ENCODE results near the gene RSPH9. TPM values are rescaled to one million over a fixed set of nuclear protein-coding genes. Genes with fewer than 3 reads are reported as not detected.

Gene RSPH9
- total and polyA plus RNA-seq, 4 donors, result under 0.01 to 0.19 (median 0.12) TPM

DNA sequence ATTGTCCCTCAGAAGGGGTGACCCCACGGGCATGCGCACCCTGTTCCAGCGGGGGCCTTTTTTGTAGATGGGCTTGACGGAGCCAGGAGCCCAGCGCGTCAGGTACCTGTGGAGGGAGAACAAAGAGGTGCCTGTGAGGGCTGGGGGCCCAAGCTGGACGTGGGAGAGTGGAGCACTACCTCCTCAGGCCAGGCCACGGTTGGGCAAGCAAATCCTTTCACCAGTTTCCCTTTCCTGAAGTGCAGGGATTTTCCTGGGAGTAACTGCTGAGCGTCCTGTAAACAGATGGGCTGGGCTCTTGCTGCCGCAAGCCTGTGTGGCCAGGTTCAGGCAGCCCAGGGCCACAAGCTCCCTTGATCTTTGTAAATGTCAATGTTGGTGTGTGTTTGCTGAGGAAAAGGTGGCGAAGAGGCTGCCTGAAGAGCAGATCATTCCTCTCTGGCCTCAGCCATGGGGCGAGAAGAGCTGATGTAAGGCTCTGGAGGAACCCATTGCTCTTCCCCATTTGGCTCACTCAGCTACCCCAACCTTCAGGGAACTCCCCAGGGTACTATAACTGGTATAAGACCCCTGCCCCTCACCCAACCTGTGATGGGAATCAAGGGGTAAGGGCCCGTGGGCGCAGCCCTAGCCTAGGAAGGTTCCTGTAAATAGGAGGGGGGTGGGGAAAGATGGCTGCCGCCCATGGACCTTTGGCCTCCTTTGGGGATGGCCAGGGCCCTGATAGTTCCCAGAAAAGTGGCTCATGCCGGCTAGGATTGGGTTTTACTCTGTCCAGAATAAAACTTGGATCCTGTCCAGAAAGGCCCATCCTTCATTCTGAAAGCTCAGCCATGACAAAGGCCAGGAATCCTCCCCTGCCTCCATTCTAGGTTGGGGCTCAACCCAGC, 27.2 kb downstream of the RSPH9 start (continued):
- TF ChIP-seq CTCF (IDR thresholded peaks at IDR 0.05; ENCODE audit: low read depth, low read length, missing input control), result no peak
- TF ChIP-seq JUND (IDR thresholded peaks at IDR 0.05), result no peak
- no peak for TF ChIP-seq RXRA (IDR thresholded peaks at IDR 0.05)
- TF ChIP-seq FOXA1 (IDR thresholded peaks at IDR 0.05), result no peak
- TF ChIP-seq ATF3 (IDR thresholded peaks at IDR 0.05), result no peak
- TF ChIP-seq FOXA2 (IDR thresholded peaks at IDR 0.05), result no peak
- no peak for TF ChIP-seq GABPA (IDR thresholded peaks at IDR 0.05 in 1 of 2, conservative IDR thresholded peaks at IDR 0.05 in 1 of 2)

GRCh38 chr6:43673444-43674084, 28.7 kb downstream of the RSPH9 start:
- Histone ChIP-seq H3K9ac (ENCODE audit: low read depth in 1 of 2, low read length in 2 of 2) (no peak overlapping the region), H3K27ac (ENCODE audit: low read depth in 1 of 2, low read length in 2 of 2) (no peak overlapping the region), H3K4me3 (ENCODE audit: low read depth in 1 of 3, low read length in 3 of 3) (no peak overlapping the region), H3K36me3 (ENCODE audit: control insufficient read depth in 4 of 4, insufficient read depth in 3 of 4, low read depth in 1 of 4, low read length in 3 of 4) (peaks cover 15 to 62% (median 29%) of the 10 kb centered on the region in 4 donors), H3K9me3 (ENCODE audit: control insufficient read depth in 4 of 4, low read length in 3 of 4) (no peaks in the 10 kb centered on the region), H3K4me1 (ENCODE audit: control insufficient read depth in 4 of 4, insufficient read depth in 4 of 4, low read length in 3 of 4) (peaks cover 0 to 9% (median 3%) of the 10 kb centered on the region in 4 donors), H3K27me3 (ENCODE audit: control insufficient read depth in 4 of 4, insufficient read depth in 4 of 4, low read length in 3 of 4) (no peaks in the 10 kb centered on the region)
- WGBS, result 93% methylated on average over 15 of the region's 15 CpGs
- no peak for DNase-seq (ENCODE audit: low spot score)
- TF ChIP-seq EGR1 (IDR thresholded peaks at IDR 0.05; ENCODE audit: low read depth in 2 of 2), result no peak
- TF ChIP-seq FOXA1 (IDR thresholded peaks at IDR 0.05), result no peak
- TF ChIP-seq MAX (IDR thresholded peaks at IDR 0.05), result no peak
- TF ChIP-seq SP1 (IDR thresholded peaks at IDR 0.05), result no peak
- TF ChIP-seq YY1 (IDR thresholded peaks at IDR 0.05), result no peak
- no peak for TF ChIP-seq HNF4G (IDR thresholded peaks at IDR 0.05)
- TF ChIP-seq GABPA (IDR thresholded peaks at IDR 0.05 in 1 of 2, conservative IDR thresholded peaks at IDR 0.05 in 1 of 2), result no peak
- TF ChIP-seq RXRA (IDR thresholded peaks at IDR 0.05), result no peak
- TF ChIP-seq FOXA2 (IDR thresholded peaks at IDR 0.05), result no peak
- TF ChIP-seq, protein P1, sequence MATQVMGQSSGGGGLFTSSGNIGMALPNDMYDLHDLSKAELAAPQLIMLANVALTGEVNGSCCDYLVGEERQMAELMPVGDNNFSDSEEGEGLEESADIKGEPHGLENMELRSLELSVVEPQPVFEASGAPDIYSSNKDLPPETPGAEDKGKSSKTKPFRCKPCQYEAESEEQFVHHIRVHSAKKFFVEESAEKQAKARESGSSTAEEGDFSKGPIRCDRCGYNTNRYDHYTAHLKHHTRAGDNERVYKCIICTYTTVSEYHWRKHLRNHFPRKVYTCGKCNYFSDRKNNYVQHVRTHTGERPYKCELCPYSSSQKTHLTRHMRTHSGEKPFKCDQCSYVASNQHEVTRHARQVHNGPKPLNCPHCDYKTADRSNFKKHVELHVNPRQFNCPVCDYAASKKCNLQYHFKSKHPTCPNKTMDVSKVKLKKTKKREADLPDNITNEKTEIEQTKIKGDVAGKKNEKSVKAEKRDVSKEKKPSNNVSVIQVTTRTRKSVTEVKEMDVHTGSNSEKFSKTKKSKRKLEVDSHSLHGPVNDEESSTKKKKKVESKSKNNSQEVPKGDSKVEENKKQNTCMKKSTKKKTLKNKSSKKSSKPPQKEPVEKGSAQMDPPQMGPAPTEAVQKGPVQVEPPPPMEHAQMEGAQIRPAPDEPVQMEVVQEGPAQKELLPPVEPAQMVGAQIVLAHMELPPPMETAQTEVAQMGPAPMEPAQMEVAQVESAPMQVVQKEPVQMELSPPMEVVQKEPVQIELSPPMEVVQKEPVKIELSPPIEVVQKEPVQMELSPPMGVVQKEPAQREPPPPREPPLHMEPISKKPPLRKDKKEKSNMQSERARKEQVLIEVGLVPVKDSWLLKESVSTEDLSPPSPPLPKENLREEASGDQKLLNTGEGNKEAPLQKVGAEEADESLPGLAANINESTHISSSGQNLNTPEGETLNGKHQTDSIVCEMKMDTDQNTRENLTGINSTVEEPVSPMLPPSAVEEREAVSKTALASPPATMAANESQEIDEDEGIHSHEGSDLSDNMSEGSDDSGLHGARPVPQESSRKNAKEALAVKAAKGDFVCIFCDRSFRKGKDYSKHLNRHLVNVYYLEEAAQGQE (IDR thresholded peaks at IDR 0.05), result no peak
- no peak for TF ChIP-seq NR2F2 (IDR thresholded peaks at IDR 0.05)
- TF ChIP-seq TAF1 (conservative IDR thresholded peaks at IDR 0.05), result no peak
- TF ChIP-seq ZBTB33 (IDR thresholded peaks at IDR 0.05), result no peak
- no peak for TF ChIP-seq JUND (IDR thresholded peaks at IDR 0.05)

Measured in liver (tissue), 9 donors.